ENCODE data around the gene PRXL2B. TPM values are rescaled to one million over a fixed set of nuclear protein-coding genes. Genes with fewer than 3 reads are reported as not detected.

The PRXL2B gene
- total RNA-seq, 4 donors from 2014 or later, result 7.1 to 19.2 (median 8.8) TPM

DNA sequence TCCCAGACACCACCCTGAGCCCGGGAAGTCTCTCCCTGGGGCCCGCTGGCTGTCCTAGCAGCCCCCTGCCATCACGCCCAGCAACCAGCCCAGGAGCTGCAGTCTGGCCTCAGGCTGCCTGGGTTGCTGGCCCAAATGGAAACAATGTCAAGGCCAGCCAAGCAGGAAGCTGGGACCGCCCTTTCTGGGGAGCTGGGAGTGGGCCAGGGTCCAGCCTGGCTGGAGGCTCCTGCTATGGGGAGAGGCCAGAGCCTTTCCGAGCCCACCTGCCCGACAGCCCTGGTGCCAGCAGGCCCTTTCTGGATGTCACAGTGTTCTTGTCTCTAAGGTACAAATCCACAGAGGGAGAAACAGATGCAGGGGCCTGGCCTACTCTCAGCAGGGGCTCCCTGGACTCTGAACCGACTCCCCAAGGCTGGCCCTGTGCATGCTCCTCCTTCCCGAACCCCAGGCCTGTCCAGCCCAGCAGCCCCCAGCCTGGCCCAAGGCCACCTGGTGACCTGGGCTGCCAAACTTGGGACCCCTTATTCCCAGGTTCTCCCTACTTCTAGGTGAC is 47.4 kb downstream of the PRXL2B start:
- no peak for DNase-seq (ENCODE audit: low spot score)
- ATAC-seq (ENCODE audit: low FRiP score), result no peak
- TF ChIP-seq, protein P1, sequence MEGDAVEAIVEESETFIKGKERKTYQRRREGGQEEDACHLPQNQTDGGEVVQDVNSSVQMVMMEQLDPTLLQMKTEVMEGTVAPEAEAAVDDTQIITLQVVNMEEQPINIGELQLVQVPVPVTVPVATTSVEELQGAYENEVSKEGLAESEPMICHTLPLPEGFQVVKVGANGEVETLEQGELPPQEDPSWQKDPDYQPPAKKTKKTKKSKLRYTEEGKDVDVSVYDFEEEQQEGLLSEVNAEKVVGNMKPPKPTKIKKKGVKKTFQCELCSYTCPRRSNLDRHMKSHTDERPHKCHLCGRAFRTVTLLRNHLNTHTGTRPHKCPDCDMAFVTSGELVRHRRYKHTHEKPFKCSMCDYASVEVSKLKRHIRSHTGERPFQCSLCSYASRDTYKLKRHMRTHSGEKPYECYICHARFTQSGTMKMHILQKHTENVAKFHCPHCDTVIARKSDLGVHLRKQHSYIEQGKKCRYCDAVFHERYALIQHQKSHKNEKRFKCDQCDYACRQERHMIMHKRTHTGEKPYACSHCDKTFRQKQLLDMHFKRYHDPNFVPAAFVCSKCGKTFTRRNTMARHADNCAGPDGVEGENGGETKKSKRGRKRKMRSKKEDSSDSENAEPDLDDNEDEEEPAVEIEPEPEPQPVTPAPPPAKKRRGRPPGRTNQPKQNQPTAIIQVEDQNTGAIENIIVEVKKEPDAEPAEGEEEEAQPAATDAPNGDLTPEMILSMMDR (IDR thresholded peaks at IDR 0.05), result no peak

DNA sequence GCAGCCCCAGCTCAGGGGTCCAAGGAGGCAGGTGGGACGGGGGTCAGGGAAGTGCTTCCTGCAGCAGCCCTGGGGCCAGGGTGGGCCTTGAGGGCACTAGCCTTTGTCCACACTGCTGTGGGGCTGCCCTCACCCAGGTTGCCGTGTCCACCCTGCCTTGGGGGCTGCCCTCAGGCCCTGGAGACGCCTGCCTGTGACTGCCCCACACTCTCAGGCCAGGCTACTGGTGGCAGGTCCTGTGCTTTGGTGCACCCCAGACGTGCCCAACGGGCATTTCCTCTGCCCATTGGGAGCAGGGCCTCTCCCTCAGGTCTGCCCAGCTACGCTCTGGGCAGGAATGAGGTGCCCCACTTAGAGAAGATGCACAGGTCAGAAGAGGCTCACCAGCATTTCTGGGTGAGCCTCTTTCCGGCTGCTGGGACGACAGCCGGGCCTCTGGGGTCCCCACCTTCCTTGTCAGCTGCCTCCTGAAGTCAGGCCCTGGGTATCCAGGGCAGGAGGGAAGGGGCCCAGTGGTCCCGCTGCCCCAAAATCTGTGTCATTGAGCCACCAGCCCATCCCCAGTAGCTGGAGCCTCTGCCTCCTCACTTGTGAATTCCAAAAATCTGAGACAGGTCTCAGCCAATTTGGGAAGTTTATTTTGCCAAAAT is 48.9 kb downstream of the PRXL2B start:
- TF ChIP-seq, protein P1 (IDR thresholded peaks at IDR 0.05), result no peak
- no peak for DNase-seq (ENCODE audit: low spot score)
- ATAC-seq (ENCODE audit: low FRiP score), result no peak

DNA sequence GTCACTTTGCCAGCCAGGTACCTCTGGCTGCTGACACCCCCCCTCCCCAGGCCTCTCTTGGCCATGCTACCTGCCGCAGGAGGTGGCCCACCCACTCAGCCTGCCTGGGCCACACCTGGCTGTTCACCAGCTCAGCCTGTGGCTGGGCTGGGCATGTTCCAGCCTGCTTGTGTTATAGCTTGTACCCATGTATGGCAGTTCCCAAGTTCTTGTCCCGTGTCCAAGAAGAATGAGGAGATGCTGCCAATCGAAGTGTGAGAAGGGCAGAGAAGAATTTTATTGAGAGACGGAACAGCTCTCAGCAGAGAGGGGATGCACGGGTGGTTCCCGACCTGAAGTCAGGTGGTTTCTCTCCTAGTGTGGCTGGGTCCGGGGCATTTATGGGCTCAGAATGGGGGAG is 50.2 kb downstream of the PRXL2B start:
- no peak for DNase-seq (ENCODE audit: low spot score)
- TF ChIP-seq, protein P1 (IDR thresholded peaks at IDR 0.05), result no peak
- no peak for ATAC-seq (ENCODE audit: low FRiP score)

DNA sequence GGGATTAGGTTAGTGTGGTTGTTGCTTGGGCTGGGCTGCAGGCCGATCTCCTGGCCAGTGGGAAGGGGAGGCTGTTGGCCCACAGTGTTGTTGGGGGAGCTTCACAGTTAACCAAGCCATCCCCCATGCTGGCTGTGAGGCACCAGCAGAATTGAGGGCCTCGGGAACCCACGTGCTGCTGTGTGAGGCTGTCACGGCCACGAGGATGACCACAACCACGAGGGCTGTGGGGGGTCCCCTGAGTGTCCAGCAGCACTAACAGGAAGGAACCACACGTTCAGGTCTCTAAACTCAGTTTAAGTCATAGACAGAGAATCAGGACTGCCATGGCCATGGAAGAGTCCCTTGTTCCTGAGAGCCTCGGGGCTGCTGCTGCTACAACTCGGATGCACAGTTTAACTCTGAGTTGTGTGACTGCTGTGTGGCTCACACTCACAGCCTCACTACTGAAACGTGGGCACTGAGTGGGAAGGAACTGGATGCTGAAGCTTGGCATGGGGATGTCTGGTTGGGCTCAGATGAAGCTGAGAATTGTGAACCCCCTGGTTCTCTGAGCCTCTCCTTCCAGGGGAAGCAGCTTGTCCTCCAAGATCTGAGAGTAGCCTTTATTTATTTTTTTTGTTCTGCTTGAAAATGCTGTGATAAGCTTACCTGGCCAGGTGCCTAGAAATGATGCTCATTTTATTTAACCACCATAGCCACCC is 51.0 kb downstream of the PRXL2B start:
- ATAC-seq (ENCODE audit: low FRiP score), result no peak
- TF ChIP-seq, protein P1 (IDR thresholded peaks at IDR 0.05), result no peak
- no peak for DNase-seq (ENCODE audit: low spot score)

DNA sequence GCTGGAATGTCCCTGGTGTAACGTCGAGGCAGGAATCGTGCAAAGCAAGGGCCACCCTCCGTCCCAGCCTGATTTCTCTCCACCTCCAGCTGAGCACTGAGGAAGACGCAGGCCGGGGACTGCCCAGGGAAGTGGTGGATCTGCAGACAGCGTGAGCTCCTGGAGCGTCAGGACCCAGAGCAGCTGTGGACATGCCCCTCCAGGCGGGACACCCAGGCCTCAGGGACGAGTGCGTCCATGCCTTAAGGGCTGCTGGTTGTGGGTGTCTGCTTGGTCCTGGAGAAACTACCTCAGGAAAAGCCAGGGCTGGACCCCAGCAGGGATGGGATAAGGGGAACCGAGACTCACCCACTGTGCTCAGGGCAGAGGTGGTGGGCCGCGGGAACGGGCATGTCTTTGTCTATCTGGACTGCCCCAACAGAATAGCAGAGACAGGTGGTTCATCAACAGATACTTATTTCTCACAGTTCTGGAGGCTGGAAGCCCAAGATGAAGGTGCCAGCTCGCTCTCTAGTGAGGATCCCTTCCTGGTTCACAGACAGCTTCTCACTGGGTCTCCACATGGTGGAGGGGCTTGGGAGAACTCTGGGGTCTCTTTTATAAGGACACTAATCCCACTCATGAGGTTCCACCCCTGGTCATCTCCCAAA is 52.0 kb downstream of the PRXL2B start:
- TF ChIP-seq, protein P1 (IDR thresholded peaks at IDR 0.05), result no peak
- DNase-seq (ENCODE audit: low spot score), result no peak
- ATAC-seq (ENCODE audit: low FRiP score), result no peak

DNA sequence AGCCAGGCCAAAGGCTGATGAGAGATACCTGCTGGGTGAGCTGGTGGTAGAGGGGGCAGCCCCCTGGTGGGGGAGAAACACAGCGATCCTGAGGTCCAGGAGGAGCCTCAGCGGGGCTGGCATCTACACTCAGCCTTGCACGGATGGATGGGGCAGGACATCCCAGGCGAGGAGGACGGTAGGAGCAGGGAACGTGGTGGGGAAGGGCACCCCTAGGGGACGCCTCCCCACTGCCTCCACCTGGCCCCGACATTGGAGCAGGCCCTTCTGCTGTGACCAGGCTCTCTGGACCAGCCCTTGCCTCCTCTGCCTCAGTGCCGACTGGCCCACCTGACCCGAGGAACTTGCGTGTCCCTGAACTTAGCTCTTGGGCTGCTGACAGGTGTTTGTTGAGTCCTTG is 52.6 kb downstream of the PRXL2B start:
- DNase-seq (ENCODE audit: low spot score) (no peak), ATAC-seq (ENCODE audit: low FRiP score) (no peak)
- TF ChIP-seq, protein P1 (IDR thresholded peaks at IDR 0.05), result no peak
